Right ventricle myocardium inferior (tissue), 1 donor: ENCODE data around the gene SH3BP4. TPM values are rescaled to one million over a fixed set of nuclear protein-coding genes. Genes with fewer than 3 reads are reported as not detected.
"Not testable (repeated sequence)": the region's sequence is repeated elsewhere in the genome, so short reads cannot be mapped to it uniquely, and the experiment has no call there.

Source experiments
- ATAC-seq: fragments of 200-7000 bp; cut with Tn5 transposase; one replicate; pipeline ENCODE4 v1.9.1; 2020; ENCODE audit warnings: mild to moderate bottlenecking, moderate library complexity
- DNase-seq: peaks from one replicate; pipeline ENCODE4 v3.0.0; 2021; ENCODE audit errors: missing footprints
- intact Hi-C: fragments of 100-400 bp; cut with DNase I; formaldehyde crosslinking; loops from one replicate; pipeline ENCODE4 v1.11.0; 2022
- total RNA-seq: library from RNA; stranded (reverse); fragmentation: NEBNext Ultra II Directional; extraction: Animal tissue kit (Norgen Biotek cat#: 25700); gene quantifications from one replicate; pipeline ENCODE4 v1.2.1, GENCODE V29; 2021
- donor health status: DM: no; HTN: yes; CAD: no; lungs with severe emphysema.

Gene SH3BP4
- total RNA-seq, 1 donor from 2014 or later: 9.3 TPM

- DNase-seq (no peak), ATAC-seq (no peak)
- intact Hi-C loops: loop anchor here (5.0 kb wide), 1 partner anchor 102 kb away; no protein-coding TSS in a partner anchor
These were observed 53.2 kb downstream of the SH3BP4 start for GRCh38 chr2:235005023-235005422.

- intact Hi-C loops: loop anchor here (5.0 kb wide), 1 partner anchor 102 kb away; no protein-coding TSS in a partner anchor
- peak; percentile 80 for DNase-seq
- ATAC-seq: peak; percentile 80
These were observed 53.9 kb downstream of the SH3BP4 start for GRCh38 chr2:235005603-235006259.

DNA sequence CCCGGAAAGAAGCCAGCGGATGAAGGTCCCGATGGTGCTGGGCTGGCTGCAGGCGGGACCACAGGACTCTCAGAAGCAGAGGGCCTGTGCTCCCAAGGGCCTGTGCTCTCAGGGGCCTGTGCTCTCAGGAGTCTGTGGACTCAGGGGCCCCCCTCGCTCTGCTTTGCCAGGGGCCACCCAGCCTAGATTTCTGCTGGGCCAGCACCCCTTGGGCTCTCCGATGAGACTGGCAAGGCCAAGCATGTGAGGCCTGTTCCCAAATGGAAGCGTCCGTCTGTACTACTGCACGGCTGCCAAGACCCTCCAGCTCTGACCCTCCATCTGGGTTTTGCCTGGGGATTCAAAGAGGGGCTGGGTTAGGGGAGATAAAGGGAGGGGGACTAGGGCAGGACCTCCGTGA is 54.6 kb downstream of the SH3BP4 start:
- DNase-seq (no peak), ATAC-seq (no peak)
- intact Hi-C loops: loop anchor here (5.0 kb wide), 1 partner anchor 101 kb away; no protein-coding TSS in a partner anchor

DNA sequence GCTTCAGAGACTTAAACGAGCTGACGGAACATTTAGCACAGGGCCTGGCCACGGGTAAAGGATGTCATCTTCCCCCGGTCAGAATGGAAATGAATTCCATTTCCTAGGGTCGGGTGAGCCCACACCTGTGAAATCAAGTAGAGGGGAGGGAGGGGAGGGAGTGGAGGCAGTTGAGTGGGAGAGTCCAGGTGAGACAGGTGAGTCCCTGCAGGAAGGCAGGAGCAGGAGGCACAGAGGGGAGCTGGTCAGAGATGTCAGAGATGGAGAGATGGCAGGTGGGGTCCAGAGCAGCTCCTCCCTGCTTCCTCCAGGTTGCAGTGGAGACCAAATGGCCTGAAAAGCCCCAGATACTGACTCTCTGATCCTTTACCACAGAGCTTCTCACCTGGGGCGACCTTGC is 55.2 kb downstream of the SH3BP4 start:
- intact Hi-C loops: loop anchor here (5.0 kb wide), 1 partner anchor 100 kb away; no protein-coding TSS in a partner anchor
- no peak for ATAC-seq
- DNase-seq: no peak

- no peak for ATAC-seq
- intact Hi-C loops: loop anchor here (5.0 kb wide), 1 partner anchor 99 kb away; no protein-coding TSS in a partner anchor
- DNase-seq: no peak
These were observed 56.0 kb downstream of the SH3BP4 start for GRCh38 chr2:235007664-235008457.

DNA sequence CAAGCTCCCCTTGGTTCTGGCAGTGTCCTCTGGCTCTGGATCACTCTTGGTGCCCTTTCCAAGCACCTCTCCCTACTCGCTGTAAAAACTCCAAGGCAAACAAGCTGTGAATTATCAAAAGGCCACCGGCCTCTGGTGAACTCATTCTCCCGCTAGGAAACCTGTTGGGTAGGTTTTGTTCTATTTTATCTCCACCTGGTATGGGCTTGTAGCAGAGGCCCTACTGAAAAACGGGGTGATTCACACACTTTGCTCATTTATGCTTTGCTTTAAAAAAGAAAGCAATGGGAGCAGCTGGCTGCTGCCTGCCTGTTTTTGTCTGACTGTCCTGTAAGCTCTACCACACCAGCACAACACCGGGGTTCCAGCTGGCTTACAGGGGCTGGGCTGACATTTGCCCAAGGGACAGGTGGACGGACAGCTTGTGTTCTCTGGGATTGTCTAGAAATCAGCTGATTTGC is 56.8 kb downstream of the SH3BP4 start:
- ATAC-seq (no peak), DNase-seq (no peak)
- intact Hi-C loops: loop anchor here (5.0 kb wide), 1 partner anchor 99 kb away; no protein-coding TSS in a partner anchor

- DNase-seq (no peak), ATAC-seq (no peak)
- intact Hi-C loops: loop anchor here (5.0 kb wide), 1 partner anchor 98 kb away; no protein-coding TSS in a partner anchor
These were observed 57.3 kb downstream of the SH3BP4 start for GRCh38 chr2:235009081-235009480.

- DNase-seq (no peak), ATAC-seq (no peak)
- intact Hi-C loops: no loop called here
These were observed 58.4 kb downstream of the SH3BP4 start for GRCh38 chr2:235010117-235010714.

DNA sequence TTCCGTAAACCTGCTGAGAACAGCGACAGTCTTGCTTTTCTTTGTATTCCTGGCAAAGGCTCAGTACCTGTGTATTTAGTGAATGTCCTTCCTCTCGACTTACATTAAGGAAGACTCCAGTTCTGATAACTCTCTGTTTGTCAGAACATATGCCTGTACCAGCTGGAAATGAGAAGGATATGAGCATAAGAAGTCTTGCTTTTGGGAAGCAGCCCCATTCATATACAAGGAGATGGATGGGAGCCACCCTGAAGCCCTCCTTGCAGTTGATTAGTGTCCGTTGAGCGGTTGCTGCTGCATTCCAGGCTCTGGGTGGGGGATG is 59.8 kb downstream of the SH3BP4 start:
- DNase-seq (peak; percentile 27), ATAC-seq (no peak)
- intact Hi-C loops: no loop called here

GRCh38 chr2:235011929-235012631 is 60.3 kb downstream of the SH3BP4 start:
- intact Hi-C loops: no loop called here
- DNase-seq: peak; percentile 18
- ATAC-seq: no peak

GRCh38 chr2:235017441-235017840 is 65.6 kb downstream of the SH3BP4 start:
- DNase-seq (no peak), ATAC-seq (no peak)
- intact Hi-C loops: no loop called here

DNA sequence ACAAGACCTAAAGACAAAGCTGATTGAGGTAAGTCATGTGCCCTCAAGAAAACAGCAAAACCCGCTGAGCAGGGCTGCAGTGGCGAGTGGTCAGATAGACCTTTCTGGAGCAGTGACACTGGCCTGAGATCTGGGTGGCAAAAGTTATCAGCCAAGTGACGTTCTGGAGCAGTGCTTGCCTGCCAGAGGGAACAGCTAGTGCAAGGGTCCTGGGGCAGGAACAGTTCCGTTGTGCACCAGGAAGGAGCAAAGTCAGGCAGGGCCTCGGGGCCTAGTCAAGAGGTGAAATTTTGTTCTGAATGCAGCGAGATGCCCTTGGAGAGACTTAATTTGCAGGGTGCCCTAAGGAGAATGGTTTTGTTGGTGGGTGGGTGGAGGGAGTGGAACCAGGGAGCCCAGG is 67.0 kb downstream of the SH3BP4 start:
- DNase-seq: no peak
- intact Hi-C loops: no loop called here

DNA sequence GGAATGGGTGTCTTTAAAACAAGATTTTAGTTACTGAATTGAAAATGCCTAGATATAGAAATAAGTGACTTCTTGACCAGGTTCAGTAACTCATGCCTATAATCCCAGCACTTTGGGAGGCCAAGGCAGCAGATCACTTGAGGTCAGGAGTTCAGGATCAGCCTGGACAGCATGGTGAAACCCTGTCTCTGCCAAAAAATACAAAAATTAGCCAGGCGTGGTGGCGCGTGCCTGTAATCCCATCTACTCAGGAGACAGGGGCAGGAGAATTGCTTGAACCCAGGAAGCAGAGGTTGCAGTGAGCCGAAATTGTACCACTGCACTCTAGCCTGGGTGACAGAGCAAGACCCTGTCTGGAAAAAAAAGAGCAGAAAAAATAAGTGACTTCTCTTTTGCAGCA is 68.3 kb downstream of the SH3BP4 start:
- ATAC-seq, DNase-seq, intact Hi-C loops: not testable (repeated sequence)

More for the DNA sequence above, 67.0 kb downstream of the SH3BP4 start:
- ATAC-seq: no peak

GRCh38 chr2:235021752-235022151 is 69.9 kb downstream of the SH3BP4 start:
- no peak for ATAC-seq

DNA sequence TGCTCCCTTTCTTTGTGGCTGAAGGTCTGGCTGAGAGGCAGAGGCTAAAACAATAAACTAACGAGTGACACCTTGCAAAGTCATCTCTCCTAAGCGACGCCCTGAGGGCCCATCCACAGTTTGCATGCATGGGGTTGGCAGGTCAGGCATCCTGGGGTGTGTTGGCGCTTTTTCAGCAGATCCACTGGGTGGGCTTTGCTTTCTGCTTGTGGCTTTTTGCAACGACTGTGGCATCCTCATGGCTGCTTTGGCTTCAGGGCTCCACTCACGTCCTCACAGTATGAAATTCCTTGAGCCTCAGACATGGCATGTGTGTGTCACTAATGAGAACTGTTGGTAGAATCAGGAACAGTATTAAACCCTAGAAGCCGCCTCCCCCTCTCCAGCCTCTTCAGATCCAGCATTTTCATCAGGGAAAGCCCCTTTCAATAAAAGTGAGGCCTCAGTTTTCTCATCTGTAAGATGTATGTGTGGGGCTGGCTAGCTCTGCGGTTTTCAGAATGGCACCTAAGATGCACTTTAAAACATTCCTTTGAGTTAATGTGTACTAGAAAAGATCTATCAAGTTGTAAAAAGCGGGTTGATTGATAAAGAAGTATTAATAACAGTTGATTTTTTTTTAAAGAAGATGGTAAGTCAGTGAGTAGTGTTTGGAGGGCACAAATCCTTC is 72.5 kb downstream of the SH3BP4 start:
- no peak for ATAC-seq
- intact Hi-C loops: no loop called here
- peak; percentile 34 for DNase-seq

More at GRCh38 chr2:235021752-235022151, 69.9 kb downstream of the SH3BP4 start:
- intact Hi-C loops: no loop called here
- DNase-seq: no peak

DNA sequence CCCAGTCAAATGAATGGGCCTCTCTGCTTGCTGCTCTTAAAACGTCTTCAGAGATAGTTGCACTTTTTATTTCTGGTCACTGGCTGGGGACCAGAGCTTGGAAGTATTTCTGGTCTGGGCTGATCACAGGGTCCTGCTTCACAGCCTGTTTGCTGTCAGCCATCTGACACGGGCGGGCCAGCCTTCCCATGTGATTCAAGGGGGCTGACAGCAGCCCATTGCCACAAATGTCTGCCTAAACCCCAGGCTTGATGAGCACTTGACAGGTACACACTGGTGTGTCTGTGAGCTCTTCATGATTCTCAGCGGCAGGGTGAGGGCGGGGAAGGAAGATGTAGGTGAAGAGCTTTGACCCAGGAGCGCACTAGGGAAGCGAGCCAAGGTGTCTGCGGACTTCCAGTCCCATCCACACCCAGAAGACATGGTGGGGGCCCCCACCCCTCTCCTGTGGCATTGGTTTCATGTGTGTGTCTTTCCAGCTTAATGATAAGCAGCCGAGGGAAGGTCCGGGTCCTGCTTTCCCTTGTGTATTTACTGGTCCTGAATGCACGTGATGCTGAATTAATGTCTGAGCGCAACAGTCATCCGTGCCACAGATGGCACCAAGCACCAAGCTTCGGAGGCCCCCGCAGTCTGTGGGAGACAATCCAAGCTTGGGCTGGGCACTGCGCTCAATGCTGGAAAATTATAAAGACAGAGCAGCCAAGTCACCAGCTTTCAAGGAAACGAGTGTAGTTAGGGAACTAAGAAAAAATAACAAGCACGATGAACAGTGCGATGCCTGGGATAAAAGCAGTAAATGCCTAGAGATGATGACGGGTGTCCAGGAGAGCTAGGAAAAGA is 73.3 kb downstream of the SH3BP4 start:
- intact Hi-C loops: no loop called here
- ATAC-seq (no peak), DNase-seq (peak; percentile 57)

DNA sequence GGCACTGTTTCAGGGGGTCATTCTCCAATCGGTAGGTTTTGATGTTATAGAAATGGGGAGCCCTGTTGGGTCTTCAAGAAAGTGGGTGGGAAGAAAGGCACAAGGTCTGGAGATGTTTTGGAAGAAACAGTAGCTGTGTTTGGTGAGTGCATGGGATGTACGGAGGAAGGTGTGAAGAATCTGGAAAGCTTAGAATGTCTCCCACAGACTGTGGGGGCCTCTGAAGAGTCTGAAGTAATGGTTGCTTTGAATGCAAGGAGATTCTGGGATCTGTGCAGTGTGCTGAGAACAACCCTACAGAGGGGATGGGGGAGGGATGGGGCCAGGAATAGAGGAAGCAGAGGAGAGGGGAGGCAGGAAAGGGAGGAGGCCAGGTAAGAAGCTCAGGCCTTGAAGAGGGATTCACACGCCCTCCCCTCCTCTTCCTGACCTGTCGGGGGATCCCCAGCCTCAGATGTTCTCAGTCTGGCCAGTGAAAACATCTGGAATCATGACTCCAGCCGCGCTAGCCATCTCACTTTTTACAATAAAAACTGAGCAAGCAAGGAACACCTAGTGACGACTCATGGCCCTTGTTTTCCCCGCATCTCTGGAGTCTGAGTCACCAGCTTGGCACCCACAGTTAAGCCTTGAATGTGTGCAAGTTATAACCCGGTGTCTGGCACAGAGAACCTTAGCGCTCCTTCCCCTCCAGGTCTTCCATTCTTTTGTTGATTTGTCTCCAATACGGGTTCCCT is 74.2 kb downstream of the SH3BP4 start:
- intact Hi-C loops: no loop called here
- DNase-seq (peak; percentile 1), ATAC-seq (no peak)
